Osteocyte (in vitro differentiated cells): ENCODE results near the gene LPCAT2. TPM values are rescaled to one million over a fixed set of nuclear protein-coding genes. Genes with fewer than 3 reads are reported as not detected.
A peak's percentile ranks its signal among the peaks of the same experiment; 100 is the strongest.

Experiments
- DNase-seq: peaks from one replicate; pipeline ENCODE4 v3.0.0; 2021; ENCODE audit warnings: mixed read lengths; ENCODE audit not compliant: unreplicated experiment; ENCODE audit errors: extremely low spot score
- H3K27ac Mint-ChIP-seq: one replicate; pipeline ENCODE4 v1.8.0; 2021; ENCODE audit warnings: mild to moderate bottlenecking, mixed read lengths; ENCODE audit not compliant: unreplicated experiment
- H3K27me3 Mint-ChIP-seq: one replicate; pipeline ENCODE4 v1.8.0; 2021; ENCODE audit warnings: mixed read lengths; ENCODE audit not compliant: unreplicated experiment
- H3K36me3 Mint-ChIP-seq: one replicate; pipeline ENCODE4 v1.8.0; 2021; ENCODE audit warnings: mixed read lengths; ENCODE audit not compliant: unreplicated experiment
- H3K4me1 Mint-ChIP-seq: one replicate; pipeline ENCODE4 v1.8.0; 2021; ENCODE audit warnings: mixed read lengths; ENCODE audit not compliant: unreplicated experiment
- H3K4me3 Mint-ChIP-seq: one replicate; pipeline ENCODE4 v1.8.0; 2021; ENCODE audit warnings: mild to moderate bottlenecking, moderate library complexity, mixed read lengths; ENCODE audit not compliant: unreplicated experiment
- H3K9me3 Mint-ChIP-seq: one replicate; pipeline ENCODE4 v1.8.0; 2021; ENCODE audit warnings: mixed read lengths; ENCODE audit not compliant: unreplicated experiment
- CTCF ChIP-seq: fragments of 200-600 bp; sonication (generic); IDR thresholded peaks from 2 replicates; pipeline ENCODE4 v1.5.0; 2021; ENCODE audit warnings: antibody characterized with exemption, mild to moderate bottlenecking, moderate library complexity
- total RNA-seq: library from RNA; stranded (reverse); gene quantifications from 2 replicates; pipeline ENCODE4 v1.2.1, GENCODE V29; 2021

Gene LPCAT2
- total RNA-seq, 1 donor from 2014 or later: 9.6 TPM

- H3K27ac Mint-ChIP-seq: no peak overlapping the region
- no peak overlapping the region for H3K4me3 Mint-ChIP-seq
- no peaks in the 10 kb centered on the region for H3K9me3 Mint-ChIP-seq
- no peaks in the 10 kb centered on the region for H3K27me3 Mint-ChIP-seq
- no peak for TF ChIP-seq CTCF
- H3K4me1 Mint-ChIP-seq: peaks cover 8% of the 10 kb centered on the region
- no peak for DNase-seq
- H3K36me3 Mint-ChIP-seq: peaks cover 69% of the 10 kb centered on the region
Measured at GRCh38 chr16:55490301-55490700, 18.6 kb upstream of the LPCAT2 start.

DNA sequence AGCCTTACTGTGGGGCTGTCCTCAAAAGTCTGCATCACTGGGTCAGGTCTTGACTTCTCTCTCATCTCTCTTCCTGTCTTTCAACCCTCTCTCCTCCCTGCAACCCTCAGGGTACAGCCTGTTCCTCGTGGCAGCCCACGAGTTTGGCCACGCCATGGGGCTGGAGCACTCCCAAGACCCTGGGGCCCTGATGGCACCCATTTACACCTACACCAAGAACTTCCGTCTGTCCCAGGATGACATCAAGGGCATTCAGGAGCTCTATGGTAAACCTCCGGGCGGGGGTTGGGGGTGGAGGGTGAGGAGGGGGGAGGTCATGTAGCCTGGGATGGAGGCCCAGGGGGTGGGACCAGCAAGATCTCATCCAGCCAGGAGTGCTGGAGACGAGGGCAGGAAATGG is 17.2 kb upstream of the LPCAT2 start:
- no peak for TF ChIP-seq CTCF
- Mint-ChIP-seq H3K27ac (no peak overlapping the region), H3K4me3 (no peak overlapping the region), H3K4me1 (peaks cover 8% of the 10 kb centered on the region), H3K9me3 (no peaks in the 10 kb centered on the region), H3K27me3 (no peaks in the 10 kb centered on the region), H3K36me3 (peaks cover 64% of the 10 kb centered on the region)
- DNase-seq: peak; percentile 67

DNA sequence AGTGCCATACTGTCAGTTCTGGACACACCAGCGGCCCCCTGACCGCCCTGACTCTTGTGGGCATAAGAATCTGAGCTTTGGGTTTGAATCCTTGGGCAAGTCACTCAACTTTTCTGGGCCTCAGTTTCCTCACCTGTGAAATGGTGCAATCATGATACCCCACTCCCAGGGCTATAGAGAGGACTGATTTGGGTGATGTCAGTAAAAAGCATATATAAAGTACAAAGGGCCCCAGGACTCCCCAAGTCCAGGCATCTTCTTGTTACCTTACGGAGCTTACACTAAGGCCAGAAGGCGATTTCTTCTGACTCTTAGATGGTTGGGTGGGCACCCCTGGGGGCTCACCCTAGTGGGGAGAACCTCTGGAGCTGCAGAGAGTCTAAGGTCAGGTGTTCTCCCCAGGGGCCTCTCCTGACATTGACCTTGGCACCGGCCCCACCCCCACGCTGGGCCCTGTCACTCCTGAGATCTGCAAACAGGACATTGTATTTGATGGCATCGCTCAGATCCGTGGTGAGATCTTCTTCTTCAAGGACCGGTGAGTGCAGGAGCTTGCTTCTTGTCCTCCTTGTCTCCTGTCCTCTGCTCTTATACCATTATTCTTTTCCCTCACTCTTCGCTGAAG is 16.0 kb upstream of the LPCAT2 start:
- no peaks in the 10 kb centered on the region for H3K9me3 Mint-ChIP-seq

DNA sequence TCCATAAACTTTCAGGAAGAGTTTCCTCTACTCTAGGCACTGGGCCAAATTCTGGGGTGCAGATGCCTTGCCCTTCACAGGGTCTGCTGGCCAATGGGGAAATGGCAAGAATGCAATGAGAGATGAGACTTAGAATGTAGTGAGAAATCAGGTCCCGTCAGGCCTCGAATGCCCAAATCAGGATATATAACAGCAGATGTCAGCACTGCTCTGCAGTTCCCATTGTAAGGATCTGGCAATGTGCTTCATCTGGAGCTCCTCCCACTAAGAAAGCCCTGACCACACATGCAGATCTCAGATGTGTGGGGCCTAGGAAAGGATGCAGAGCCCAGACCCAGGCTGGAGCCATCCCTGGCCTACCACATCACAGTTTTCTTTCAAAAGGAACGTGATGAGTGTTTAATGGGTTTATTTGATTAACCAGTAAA is 13.9 kb upstream of the LPCAT2 start:
- H3K27me3 Mint-ChIP-seq: no peaks in the 10 kb centered on the region
- H3K4me1 Mint-ChIP-seq: peaks cover 29% of the 10 kb centered on the region
- TF ChIP-seq CTCF: peak; percentile 48
- H3K4me3 Mint-ChIP-seq: no peak overlapping the region
- H3K36me3 Mint-ChIP-seq: peaks cover 49% of the 10 kb centered on the region
- no peaks in the 10 kb centered on the region for H3K9me3 Mint-ChIP-seq
- H3K27ac Mint-ChIP-seq: no peak overlapping the region
- peak; percentile 49 for DNase-seq

More for the DNA sequence above, 16.0 kb upstream of the LPCAT2 start:
- no peak for TF ChIP-seq CTCF
- H3K27ac Mint-ChIP-seq: no peak overlapping the region
- no peak overlapping the region for H3K4me3 Mint-ChIP-seq
- no peaks in the 10 kb centered on the region for H3K27me3 Mint-ChIP-seq
- peak; percentile 66 for DNase-seq
- peaks cover 60% of the 10 kb centered on the region for H3K36me3 Mint-ChIP-seq
- peaks cover 8% of the 10 kb centered on the region for H3K4me1 Mint-ChIP-seq

DNA sequence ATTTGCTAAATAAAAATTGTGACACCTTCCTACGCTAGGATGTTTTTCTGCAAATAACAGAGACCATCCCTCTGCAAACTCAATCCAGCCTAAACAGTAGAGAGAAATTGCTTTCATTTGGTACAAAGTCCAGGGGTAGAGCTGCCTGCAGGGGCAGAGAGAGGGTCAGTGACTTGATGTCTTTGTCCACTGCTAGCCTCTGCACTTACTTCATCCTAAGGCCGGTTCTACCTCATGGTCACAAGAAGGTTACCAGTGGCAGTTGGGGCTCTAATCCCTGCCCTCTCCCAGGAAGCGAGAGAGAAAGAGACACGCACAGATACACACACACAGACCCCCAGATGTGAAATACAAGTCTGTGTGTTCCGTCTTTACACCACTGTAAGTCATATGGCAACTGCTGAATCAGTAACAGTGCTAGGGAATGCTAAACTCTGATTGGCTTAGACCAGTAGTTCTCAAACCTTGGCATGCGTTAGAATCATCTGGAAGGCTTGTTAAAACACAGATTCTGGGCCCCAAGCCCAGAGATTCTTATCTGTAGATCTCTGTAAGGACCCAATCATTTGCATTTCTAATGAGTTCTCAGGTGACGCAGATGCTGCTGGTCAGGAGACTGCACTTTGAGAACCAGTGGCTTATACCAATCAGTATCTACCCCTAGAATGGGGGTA is 13.1 kb upstream of the LPCAT2 start:
- no peak overlapping the region for H3K27ac Mint-ChIP-seq
- H3K36me3 Mint-ChIP-seq: peaks cover 43% of the 10 kb centered on the region
- DNase-seq: no peak
- H3K4me1 Mint-ChIP-seq: peaks cover 37% of the 10 kb centered on the region
- no peak overlapping the region for H3K4me3 Mint-ChIP-seq
- no peaks in the 10 kb centered on the region for H3K9me3 Mint-ChIP-seq
- H3K27me3 Mint-ChIP-seq: no peaks in the 10 kb centered on the region
- TF ChIP-seq CTCF: no peak
